ENCODE data around the gene ACTBL2.

DNA sequence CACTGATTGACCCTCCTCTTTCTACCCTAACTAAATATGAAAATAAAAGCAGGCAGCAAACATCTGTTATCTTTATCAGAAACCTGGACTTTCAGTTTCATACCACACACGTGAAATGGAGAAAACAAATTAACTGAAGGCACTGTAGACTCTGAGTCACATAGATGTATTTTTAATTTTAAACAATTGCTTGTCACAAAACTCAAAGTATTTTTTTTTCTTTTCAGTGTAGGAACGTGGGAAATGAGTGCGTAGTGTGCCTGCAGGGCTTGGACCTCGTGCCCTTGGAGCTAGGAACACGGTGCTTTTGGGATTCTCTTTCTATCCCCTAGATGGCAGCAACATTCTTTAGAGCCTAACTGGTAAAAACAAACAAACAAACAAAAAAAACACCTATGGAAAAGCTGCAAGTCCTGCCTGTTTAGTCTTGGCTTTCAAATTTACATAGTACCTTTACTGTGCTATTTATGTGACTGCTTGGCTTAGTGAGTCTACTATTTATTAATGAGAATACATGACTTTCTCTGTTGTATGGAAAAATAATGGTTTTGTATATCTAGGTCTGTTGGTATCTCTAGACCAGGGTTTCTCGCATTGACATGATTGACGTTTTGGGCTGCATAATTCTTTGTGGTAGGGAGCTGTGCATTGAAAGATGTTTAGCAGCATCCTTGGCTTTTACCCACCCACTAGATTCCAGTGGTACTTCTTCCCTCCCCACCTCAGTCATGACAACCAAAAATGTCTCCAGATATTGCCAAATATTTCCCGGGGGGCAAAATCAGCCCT is 16.8 kb upstream of the ACTBL2 start:
- TF ChIP-seq, protein P1, sequence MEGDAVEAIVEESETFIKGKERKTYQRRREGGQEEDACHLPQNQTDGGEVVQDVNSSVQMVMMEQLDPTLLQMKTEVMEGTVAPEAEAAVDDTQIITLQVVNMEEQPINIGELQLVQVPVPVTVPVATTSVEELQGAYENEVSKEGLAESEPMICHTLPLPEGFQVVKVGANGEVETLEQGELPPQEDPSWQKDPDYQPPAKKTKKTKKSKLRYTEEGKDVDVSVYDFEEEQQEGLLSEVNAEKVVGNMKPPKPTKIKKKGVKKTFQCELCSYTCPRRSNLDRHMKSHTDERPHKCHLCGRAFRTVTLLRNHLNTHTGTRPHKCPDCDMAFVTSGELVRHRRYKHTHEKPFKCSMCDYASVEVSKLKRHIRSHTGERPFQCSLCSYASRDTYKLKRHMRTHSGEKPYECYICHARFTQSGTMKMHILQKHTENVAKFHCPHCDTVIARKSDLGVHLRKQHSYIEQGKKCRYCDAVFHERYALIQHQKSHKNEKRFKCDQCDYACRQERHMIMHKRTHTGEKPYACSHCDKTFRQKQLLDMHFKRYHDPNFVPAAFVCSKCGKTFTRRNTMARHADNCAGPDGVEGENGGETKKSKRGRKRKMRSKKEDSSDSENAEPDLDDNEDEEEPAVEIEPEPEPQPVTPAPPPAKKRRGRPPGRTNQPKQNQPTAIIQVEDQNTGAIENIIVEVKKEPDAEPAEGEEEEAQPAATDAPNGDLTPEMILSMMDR (IDR thresholded peaks at IDR 0.05) = peak in 2 of 3 experiments; percentile 51 to 52
- TF ChIP-seq POLR2A (IDR thresholded peaks at IDR 0.05) = no peak
